Mesothelial cell of epicardium (in vitro differentiated cells): Measurements from ENCODE around the gene BTG3. TPM values are rescaled to one million over a fixed set of nuclear protein-coding genes. Genes with fewer than 3 reads are reported as not detected.

Experiments used
- DNase-seq, 2 experiments: peaks; one replicate each; pipeline ENCODE4 v3.0.0; 2021; ENCODE audit warnings: low spot score in 2 of 2; ENCODE audit not compliant: unreplicated experiment in 2 of 2
- H3K27ac Mint-ChIP-seq: 2 replicates; pipeline ENCODE4 v1.8.0; 2021; ENCODE audit warnings: mixed read lengths
- H3K27me3 Mint-ChIP-seq: 2 replicates; pipeline ENCODE4 v1.8.0; 2021; ENCODE audit warnings: low read depth, mixed read lengths
- H3K36me3 Mint-ChIP-seq: 2 replicates; pipeline ENCODE4 v1.8.0; 2021; ENCODE audit warnings: mixed read lengths
- H3K4me1 Mint-ChIP-seq: 2 replicates; pipeline ENCODE4 v1.8.0; 2021; ENCODE audit warnings: mixed read lengths
- H3K4me3 Mint-ChIP-seq: 2 replicates; pipeline ENCODE4 v1.8.0; 2021; ENCODE audit warnings: mild to moderate bottlenecking, moderate library complexity, mixed read lengths
- H3K9me3 Mint-ChIP-seq: 2 replicates; pipeline ENCODE4 v1.8.0; 2021; ENCODE audit warnings: mixed read lengths
- CTCF ChIP-seq: fragments of 200-600 bp; sonication (generic); IDR thresholded peaks from one replicate; pipeline ENCODE4 v1.5.0; 2021; ENCODE audit warnings: antibody characterized with exemption; ENCODE audit not compliant: unreplicated experiment
- total RNA-seq: library from RNA; stranded (reverse); gene quantifications from 3 replicates; pipeline ENCODE4 v1.2.1, GENCODE V29; 2021

BTG3 gene
- total RNA-seq, 1 donor from 2014 or later: 41.1 TPM

- H3K4me1 Mint-ChIP-seq: no peaks in the 10 kb centered on the region
- TF ChIP-seq CTCF: no peak
- DNase-seq: no peak
- H3K27ac Mint-ChIP-seq: no peak overlapping the region
- no peaks in the 10 kb centered on the region for H3K9me3 Mint-ChIP-seq
- no peak overlapping the region for H3K4me3 Mint-ChIP-seq
- H3K36me3 Mint-ChIP-seq: no peaks in the 10 kb centered on the region
- no peaks in the 10 kb centered on the region for H3K27me3 Mint-ChIP-seq
Observed at GRCh38 chr21:17622018-17622417, 9.3 kb upstream of the BTG3 start.

GRCh38 chr21:17616831-17617230 lies 4.1 kb upstream of the BTG3 start:
- Mint-ChIP-seq H3K4me3 (no peak overlapping the region), H3K27ac (no peak overlapping the region), H3K27me3 (no peaks in the 10 kb centered on the region), H3K4me1 (peaks cover 3% of the 10 kb centered on the region), H3K9me3 (no peaks in the 10 kb centered on the region), H3K36me3 (no peaks in the 10 kb centered on the region)
- DNase-seq: no peak
- TF ChIP-seq CTCF: no peak

GRCh38 chr21:17613242-17613676 lies 558 bp upstream of the BTG3 start:
- Mint-ChIP-seq H3K36me3 (peaks cover 6% of the 10 kb centered on the region), H3K9me3 (no peaks in the 10 kb centered on the region), H3K4me1 (peaks cover 28% of the 10 kb centered on the region), H3K27me3 (no peaks in the 10 kb centered on the region), H3K27ac (peak overlapping the region; percentile 92), H3K4me3 (peak overlapping the region; percentile 79)
- DNase-seq: no peak
- TF ChIP-seq CTCF: no peak

GRCh38 chr21:17612023-17612564 lies 607 bp downstream of the BTG3 start:
- Mint-ChIP-seq H3K36me3 (peaks cover 11% of the 10 kb centered on the region), H3K27me3 (no peaks in the 10 kb centered on the region), H3K4me3 (peak overlapping the region; percentile 90), H3K4me1 (peaks cover 36% of the 10 kb centered on the region), H3K27ac (peak overlapping the region; percentile 100), H3K9me3 (no peaks in the 10 kb centered on the region)
- no peak for TF ChIP-seq CTCF
- DNase-seq: peak; percentile 22 to 54

- peaks cover 37% of the 10 kb centered on the region for H3K4me1 Mint-ChIP-seq
- DNase-seq: peak; percentile 50 to 75
- peaks cover 11% of the 10 kb centered on the region for H3K36me3 Mint-ChIP-seq
- no peak for TF ChIP-seq CTCF
- peak overlapping the region; percentile 100 for H3K27ac Mint-ChIP-seq
- no peaks in the 10 kb centered on the region for H3K27me3 Mint-ChIP-seq
- H3K4me3 Mint-ChIP-seq: peak overlapping the region; percentile 90
- H3K9me3 Mint-ChIP-seq: no peaks in the 10 kb centered on the region
Observed at GRCh38 chr21:17611414-17612022, 1.2 kb downstream of the BTG3 start.

- Mint-ChIP-seq H3K9me3 (no peaks in the 10 kb centered on the region), H3K36me3 (peaks cover 11% of the 10 kb centered on the region), H3K4me1 (peaks cover 37% of the 10 kb centered on the region), H3K27me3 (no peaks in the 10 kb centered on the region), H3K4me3 (peak overlapping the region; percentile 90), H3K27ac (peak overlapping the region; percentile 100)
- TF ChIP-seq CTCF: no peak
- DNase-seq: no peak
Observed at GRCh38 chr21:17610911-17611310, 1.8 kb downstream of the BTG3 start.
